ENCODE results near the gene CCDC92B.

CCDC92B gene

GRCh38 chr17:2777242-2777867 is 27.9 kb upstream of the CCDC92B start:
- no peak for DNase-seq

- DNase-seq, result peak; percentile 60
Observed at GRCh38 chr17:2776589-2777241, 27.3 kb upstream of the CCDC92B start.

GRCh38 chr17:2775206-2775605 is 25.8 kb upstream of the CCDC92B start:
- no peak for DNase-seq

GRCh38 chr17:2770129-2770528 is 20.7 kb upstream of the CCDC92B start:
- no peak for DNase-seq

- DNase-seq, result no peak
Observed at GRCh38 chr17:2758870-2759269, 9.4 kb upstream of the CCDC92B start.

- DNase-seq, result no peak
Observed at GRCh38 chr17:2755891-2756724, 6.7 kb upstream of the CCDC92B start.

- no peak for DNase-seq
Observed at GRCh38 chr17:2751491-2751890, 2.0 kb upstream of the CCDC92B start.

- DNase-seq, result no peak
Observed at GRCh38 chr17:2750721-2751120, 1.3 kb upstream of the CCDC92B start.

GRCh38 chr17:2749784-2750181 is 331 bp upstream of the CCDC92B start:
- peak; percentile 21 for DNase-seq

- no peak for DNase-seq
Observed at GRCh38 chr17:2745317-2746037, 4.0 kb downstream of the CCDC92B start.

- DNase-seq, result no peak
Observed at GRCh38 chr17:2737693-2738092, 11.8 kb downstream of the CCDC92B start.

GRCh38 chr17:2736956-2737355 is 12.5 kb downstream of the CCDC92B start:
- DNase-seq, result no peak

- DNase-seq, result no peak
Observed at GRCh38 chr17:2735896-2736295, 13.6 kb downstream of the CCDC92B start.

- no peak for DNase-seq
Observed at GRCh38 chr17:2734939-2735338, 14.5 kb downstream of the CCDC92B start.

- DNase-seq, result no peak
Observed at GRCh38 chr17:2731807-2732206, 17.6 kb downstream of the CCDC92B start.

GRCh38 chr17:2730764-2731353 is 18.6 kb downstream of the CCDC92B start:
- no peak for DNase-seq

GRCh38 chr17:2724784-2725164 is 24.7 kb downstream of the CCDC92B start:
- DNase-seq, result no peak

GRCh38 chr17:2723997-2724783 is 25.3 kb downstream of the CCDC92B start:
- no peak for DNase-seq

GRCh38 chr17:2723505-2723996 is 25.9 kb downstream of the CCDC92B start:
- no peak for DNase-seq

GRCh38 chr17:2722611-2723010 is 26.8 kb downstream of the CCDC92B start:
- no peak for DNase-seq

GRCh38 chr17:2721603-2722002 is 27.8 kb downstream of the CCDC92B start:
- no peak for DNase-seq

GRCh38 chr17:2719861-2720260 is 29.6 kb downstream of the CCDC92B start:
- DNase-seq, result no peak
